HCT116 (cell line): ENCODE measurements around the gene PNMA5. TPM values are rescaled to one million over a fixed set of nuclear protein-coding genes. Genes with fewer than 3 reads are reported as not detected.
"Not testable (repeated sequence)": the region's sequence is repeated elsewhere in the genome, so short reads cannot be mapped to it uniquely, and the experiment has no call there.

ENCODE experiments used
- ATAC-seq: fragments of 200-7000 bp; cut with Tn5 transposase; 2 replicates; pipeline ENCODE4 v1.9.1; 2020; ENCODE audit warnings: mild to moderate bottlenecking, moderate library complexity
- BruUV-seq: library from RNA; stranded (reverse); fragments of 400-500 nt; replicated peaks from 2 replicates; lab custom pipeline; 2021; lab: Mats Ljungman, UMichigan
- CTCF ChIA-PET: fragments of 300-600 bp; sonication (Branson Sonifier 250); formaldehyde crosslinking; loops from one replicate; lab custom pipeline; 2021; ENCODE audit warnings: antibody characterized with exemption; lab: Charles Lee
- POLR2A ChIA-PET: fragments of 300-600, 350-600 bp; sonication (Branson Sonifier 250); formaldehyde crosslinking; loops from one replicate; lab custom pipeline; 2021; ENCODE audit warnings: antibody characterized with exemption; lab: Charles Lee
- RAD21 ChIA-PET, 2 experiments: fragments of 300-600 bp; sonication (Branson Sonifier 250); formaldehyde crosslinking; loops; one replicate each; lab custom pipeline; 2023; ENCODE audit warnings: low total read pairs in 2 of 2; ENCODE audit not compliant: uncharacterized antibody in 2 of 2, unreplicated experiment in 2 of 2, low non-redundant PET in 1 of 2; lab: Charles Lee
- DNase-seq: peaks from one replicate; pipeline ENCODE4 v3.0.0-alpha.2; 2010; ENCODE audit warnings: low read depth, low spot score
- H2AFZ ChIP-seq: fragments of 200-600 bp; shearing (Covaris generic), sonication (generic); 2 replicates; pipeline ENCODE4 v1.6.1; 2017; ENCODE audit warnings: low read depth, mixed run types, mixed read lengths, antibody characterized with exemption, low read length; ENCODE audit not compliant: poor library complexity, severe bottlenecking
- H3K27ac ChIP-seq: 2 replicates; pipeline ENCODE4 v1.5.1; 2012; ENCODE audit warnings: low read depth, low read length
- H3K27me3 ChIP-seq: fragments of 200-600 bp; sonication (generic); 2 replicates; pipeline ENCODE4 v1.6.1; 2016; ENCODE audit warnings: mixed run types, low read length, mixed read lengths; ENCODE audit not compliant: insufficient read depth
- H3K36me3 ChIP-seq, 2 experiments: fragments of 200-500 bp in 1 of 2; fragments of 200-600 bp in 1 of 2; sonication (Bioruptor generic) in 1 of 2; sonication (generic) in 1 of 2; 2 replicates each; pipeline versions ENCODE4 v1.5.1 to v1.6.1; 2014 to 2016; ENCODE audit warnings: low read length in 2 of 2, inconsistent platforms in 1 of 2, mixed read lengths in 1 of 2, mixed run types in 1 of 2; ENCODE audit not compliant: insufficient read depth in 2 of 2, control insufficient read depth in 1 of 2
- H3K4me1 ChIP-seq, 2 experiments: fragments of 200-600 bp in 1 of 2; sonication (generic) in 1 of 2; 2 replicates each; pipeline versions ENCODE4 v1.5.1 to v1.6.1; 2012 to 2017; ENCODE audit warnings: low read length in 2 of 2, inconsistent platforms in 1 of 2, mild to moderate bottlenecking in 1 of 2, mixed read lengths in 1 of 2, mixed run types in 1 of 2, moderate library complexity in 1 of 2; ENCODE audit not compliant: insufficient read depth in 2 of 2, control insufficient read depth in 1 of 2
- H3K4me2 ChIP-seq: fragments of 200-600 bp; sonication (generic); 2 replicates; pipeline ENCODE4 v1.6.1; 2017; ENCODE audit warnings: mixed run types, low read length, mixed read lengths
- H3K4me3 ChIP-seq, 2 experiments: fragments of 200-600 bp in 1 of 2; sonication (generic) in 1 of 2; replicated peaks in 1 of 2; 2 replicates each; pipeline ENCODE4 v1.5.1; 2011 to 2016; ENCODE audit warnings: low read length in 2 of 2, control low read depth in 1 of 2, low read depth in 1 of 2, mild to moderate bottlenecking in 1 of 2, mixed read lengths in 1 of 2, mixed run types in 1 of 2
- H3K79me2 ChIP-seq: fragments of 200-600 bp; sonication (generic); 2 replicates; pipeline ENCODE4 v1.6.1; 2017; ENCODE audit warnings: mild to moderate bottlenecking, mixed run types, low read length, moderate library complexity, mixed read lengths; ENCODE audit not compliant: insufficient read depth
- H3K9ac ChIP-seq: fragments of 200-600 bp; sonication (generic); 2 replicates; pipeline ENCODE4 v1.6.1; 2016; ENCODE audit warnings: low read length, mixed read lengths
- H3K9me2 ChIP-seq: fragments of 200-600 bp; sonication (generic), shearing (Covaris generic); 2 replicates; pipeline ENCODE4 v1.6.1; 2017; ENCODE audit warnings: mixed run types, mild to moderate bottlenecking, moderate library complexity; ENCODE audit not compliant: insufficient read depth
- H3K9me3 ChIP-seq, 2 experiments: fragments of 200-500 bp in 1 of 2; fragments of 200-600 bp in 1 of 2; sonication (Bioruptor generic) in 1 of 2; sonication (generic) in 1 of 2; 2 replicates each; pipeline ENCODE4 v1.6.1; 2014 to 2017; ENCODE audit warnings: low read length in 2 of 2, mixed read lengths in 2 of 2, inconsistent platforms in 1 of 2, low read depth in 1 of 2, mild to moderate bottlenecking in 1 of 2, mixed run types in 1 of 2, moderate library complexity in 1 of 2; ENCODE audit not compliant: control insufficient read depth in 1 of 2, insufficient read depth in 1 of 2
- H4K20me1 ChIP-seq: fragments of 200-600 bp; sonication (generic), shearing (Covaris generic); 2 replicates; pipeline ENCODE4 v1.6.1; 2017; ENCODE audit warnings: mixed run types, mild to moderate bottlenecking, moderate library complexity; ENCODE audit not compliant: insufficient read depth
- ATF3 ChIP-seq: IDR thresholded peaks from 2 replicates; pipeline ENCODE4 v1.6.1; 2012
- CEBPB ChIP-seq: IDR thresholded peaks from 2 replicates; pipeline ENCODE4 v1.6.1; 2012; ENCODE audit warnings: low read depth
- EGR1 ChIP-seq: IDR thresholded peaks from 2 replicates; pipeline ENCODE4 v1.6.1; 2012; ENCODE audit warnings: low read depth
- ELF1 ChIP-seq: IDR thresholded peaks from 2 replicates; pipeline ENCODE4 v1.6.1; 2012; ENCODE audit warnings: low read depth, borderline replicate concordance
- EZH2 ChIP-seq: fragments of 200-600 bp; sonication (generic); IDR thresholded peaks from 2 replicates; pipeline ENCODE4 v1.6.1; 2017; ENCODE audit warnings: antibody characterized with exemption, mixed run types
- FOSL1 ChIP-seq: IDR thresholded peaks from 2 replicates; pipeline ENCODE4 v1.6.1; 2012; ENCODE audit warnings: low read depth
- JUND ChIP-seq: IDR thresholded peaks from 2 replicates; pipeline ENCODE4 v1.6.1; 2012
- MAX ChIP-seq: IDR thresholded peaks from 2 replicates; pipeline ENCODE4 v1.6.1; 2012
- POLR2AphosphoS5 ChIP-seq: IDR thresholded peaks from 2 replicates; pipeline ENCODE4 v1.6.1; 2011; ENCODE audit warnings: mild to moderate bottlenecking, low read depth, low read length, moderate library complexity
- RAD21 ChIP-seq: IDR thresholded peaks from 2 replicates; pipeline ENCODE4 v1.6.1; 2012; ENCODE audit warnings: low read depth, mild to moderate bottlenecking
- REST ChIP-seq: IDR thresholded peaks from 2 replicates; pipeline ENCODE4 v1.6.1; 2012; ENCODE audit warnings: low read depth
- SIN3A ChIP-seq: IDR thresholded peaks from 2 replicates; pipeline ENCODE4 v1.6.1; 2012; ENCODE audit warnings: low read depth
- SP1 ChIP-seq: IDR thresholded peaks from 2 replicates; pipeline ENCODE4 v1.6.1; 2012; ENCODE audit warnings: low read depth
- TCF7L2 ChIP-seq: IDR thresholded peaks from 2 replicates; pipeline ENCODE4 v1.7.0; 2011; ENCODE audit warnings: borderline replicate concordance, inconsistent platforms; ENCODE audit not compliant: insufficient read depth, insufficient read length; ENCODE audit errors: extremely low read depth
- intact Hi-C: fragments of 100-400 bp; cut with micrococcal nuclease; formaldehyde crosslinking; loops from 2 replicates; pipeline ENCODE4 v1.10.0; 2022
- total RNA-seq: library from RNA; stranded (reverse); gene quantifications from one replicate; pipeline ENCODE4 v1.2.1, GENCODE V29; 2021; ENCODE audit not compliant: unreplicated experiment
- TF ChIP-seq, protein P1 (sequence below), 3 experiments: fragments of 200-600 bp in 1 of 3; sonication (generic) in 1 of 3; IDR thresholded peaks in 2 of 3; conservative IDR thresholded peaks in 1 of 3; 2 replicates each; pipeline ENCODE4 v1.5.1; 2012 to 2017; ENCODE audit warnings: low read depth in 2 of 3, low read length in 2 of 3, antibody characterized with exemption in 1 of 3, borderline replicate concordance in 1 of 3, control low read depth in 1 of 3, mild to moderate bottlenecking in 1 of 3, mixed read lengths in 1 of 3, mixed run types in 1 of 3, moderate library complexity in 1 of 3; ENCODE audit not compliant: insufficient read depth in 1 of 3

Gene PNMA5
- total RNA-seq, 1 experiment from 2014 or later: not detected

DNA sequence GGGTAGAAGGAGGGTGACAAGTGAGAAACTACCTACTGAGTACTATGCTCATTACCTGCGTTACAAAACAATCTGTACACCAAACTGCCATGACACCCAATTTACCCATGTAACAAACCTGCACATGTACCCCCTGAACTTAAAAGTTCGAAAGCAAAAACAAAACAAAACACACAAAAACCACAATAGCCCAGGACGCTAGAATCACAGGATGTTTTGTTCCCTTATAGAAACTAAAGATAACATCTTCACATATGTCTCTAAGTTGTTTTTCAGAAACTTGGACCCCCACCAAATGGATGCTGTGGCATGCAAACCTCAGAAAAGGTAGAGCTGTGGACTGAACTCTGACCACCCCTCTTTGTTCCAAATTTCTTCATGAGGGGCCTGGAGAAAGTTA, 25.2 kb upstream of the PNMA5 start:
- Histone ChIP-seq H3K4me2 (no peak overlapping the region), H3K27ac (no peak overlapping the region), H3K9ac (no peak overlapping the region), H3K79me2 (no peaks in the 10 kb centered on the region), H4K20me1 (no peaks in the 10 kb centered on the region), H3K36me3 (no peaks in the 10 kb centered on the region), H3K4me3 (no peak overlapping the region), H3K9me3 (no peaks in the 10 kb centered on the region), H3K27me3 (no peaks in the 10 kb centered on the region; the same call in 1 of the 2 replicates), H3K9me2 (no peaks in the 10 kb centered on the region), H2AFZ (no peak overlapping the region), H3K4me1 (no peaks in the 10 kb centered on the region)
- POLR2A ChIA-PET: no interaction called here
- DNase-seq (no peak), ATAC-seq (no peak)
- intact Hi-C loops: no loop called here
- no TSS peak for BruUV-seq
- CTCF ChIA-PET: interaction anchor here (1.3 kb wide), 1 partner anchor 13 kb away, joined by 4 read pairs; no protein-coding TSS in a partner anchor
- RAD21 ChIA-PET: no interaction called here
- TF ChIP-seq CEBPB: no peak
- TF ChIP-seq, protein P1, sequence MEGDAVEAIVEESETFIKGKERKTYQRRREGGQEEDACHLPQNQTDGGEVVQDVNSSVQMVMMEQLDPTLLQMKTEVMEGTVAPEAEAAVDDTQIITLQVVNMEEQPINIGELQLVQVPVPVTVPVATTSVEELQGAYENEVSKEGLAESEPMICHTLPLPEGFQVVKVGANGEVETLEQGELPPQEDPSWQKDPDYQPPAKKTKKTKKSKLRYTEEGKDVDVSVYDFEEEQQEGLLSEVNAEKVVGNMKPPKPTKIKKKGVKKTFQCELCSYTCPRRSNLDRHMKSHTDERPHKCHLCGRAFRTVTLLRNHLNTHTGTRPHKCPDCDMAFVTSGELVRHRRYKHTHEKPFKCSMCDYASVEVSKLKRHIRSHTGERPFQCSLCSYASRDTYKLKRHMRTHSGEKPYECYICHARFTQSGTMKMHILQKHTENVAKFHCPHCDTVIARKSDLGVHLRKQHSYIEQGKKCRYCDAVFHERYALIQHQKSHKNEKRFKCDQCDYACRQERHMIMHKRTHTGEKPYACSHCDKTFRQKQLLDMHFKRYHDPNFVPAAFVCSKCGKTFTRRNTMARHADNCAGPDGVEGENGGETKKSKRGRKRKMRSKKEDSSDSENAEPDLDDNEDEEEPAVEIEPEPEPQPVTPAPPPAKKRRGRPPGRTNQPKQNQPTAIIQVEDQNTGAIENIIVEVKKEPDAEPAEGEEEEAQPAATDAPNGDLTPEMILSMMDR (IDR thresholded peaks at IDR 0.05 in 2 of 3, conservative IDR thresholded peaks at IDR 0.05 in 1 of 3; ENCODE audit: borderline replicate concordance in 1 of 3, insufficient read depth in 1 of 3, low read depth in 2 of 3, low read length in 2 of 3): no peak
- TF ChIP-seq TCF7L2: no peak
- TF ChIP-seq SP1: no peak
- TF ChIP-seq ATF3: no peak
- TF ChIP-seq FOSL1: no peak
- no peak for TF ChIP-seq SIN3A
- TF ChIP-seq EZH2: no peak
- no peak for TF ChIP-seq EGR1
- TF ChIP-seq POLR2AphosphoS5: no peak
- TF ChIP-seq RAD21: no peak
- TF ChIP-seq ELF1: no peak
- no peak for TF ChIP-seq JUND
- no peak for TF ChIP-seq REST
- TF ChIP-seq MAX: no peak

DNA sequence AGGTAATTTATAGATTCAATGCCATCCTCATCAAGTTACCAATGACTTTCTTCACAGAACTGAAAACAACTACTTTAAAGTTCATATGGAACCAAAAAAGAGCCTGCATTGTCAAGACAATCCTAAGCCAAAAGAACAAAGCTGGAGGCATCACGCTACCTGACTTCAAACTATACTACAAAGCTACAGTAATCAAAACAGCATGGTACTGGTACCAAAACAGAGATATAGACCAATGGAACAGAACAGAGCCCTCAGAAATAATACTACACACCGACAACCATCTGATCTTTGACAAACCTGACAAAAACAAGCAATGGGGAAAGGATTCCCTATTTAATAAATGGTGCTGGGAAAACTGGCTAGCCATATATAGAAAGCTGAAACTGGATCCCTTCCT, 23.3 kb upstream of the PNMA5 start:
- intact Hi-C loops, ATAC-seq, DNase-seq, H3K9ac ChIP-seq, H3K27ac ChIP-seq, H3K9me2 ChIP-seq, POLR2A ChIA-PET, CTCF ChIA-PET, H4K20me1 ChIP-seq, H3K4me3 ChIP-seq, RAD21 ChIA-PET, H3K4me2 ChIP-seq, BruUV-seq, H3K9me3 ChIP-seq, H3K79me2 ChIP-seq, H3K27me3 ChIP-seq, H3K4me1 ChIP-seq, H2AFZ ChIP-seq, H3K36me3 ChIP-seq: not testable (repeated sequence)
